ENCODE data around the gene GJB6.
"Not testable (repeated sequence)": the region's sequence is repeated elsewhere in the genome, so short reads cannot be mapped to it uniquely, and the experiment has no call there.

The GJB6 gene

GRCh38 chr13:20231839-20232555 is at the start of gene GJB6:
Gene GJB6 (minus strand): TSS chr13:20232319. CDS start chr13:20223480, 8,839 bp downstream.
- DNase-seq (ENCODE audit: low read depth), result no peak

GRCh38 chr13:20276901-20277300 is 44.8 kb upstream of the GJB6 start:
- DNase-seq (ENCODE audit: low read depth), result not testable (repeated sequence)

GRCh38 chr13:20274466-20274865 is 42.3 kb upstream of the GJB6 start:
- DNase-seq (ENCODE audit: low read depth), result no peak

- no peak for DNase-seq (ENCODE audit: low read depth)
Observed at GRCh38 chr13:20272588-20273171, 40.6 kb upstream of the GJB6 start.

- no peak for DNase-seq (ENCODE audit: low read depth)
Observed at GRCh38 chr13:20272104-20272503, 40.0 kb upstream of the GJB6 start.

GRCh38 chr13:20271441-20271840 is 39.3 kb upstream of the GJB6 start:
- DNase-seq (ENCODE audit: low read depth), result no peak

- no peak for DNase-seq (ENCODE audit: low read depth)
Observed at GRCh38 chr13:20270163-20270865, 38.2 kb upstream of the GJB6 start.

- no peak for DNase-seq (ENCODE audit: low read depth)
Observed at GRCh38 chr13:20264271-20265018, 32.3 kb upstream of the GJB6 start.

GRCh38 chr13:20263393-20264044 is 31.4 kb upstream of the GJB6 start:
- no peak for DNase-seq (ENCODE audit: low read depth)

- DNase-seq (ENCODE audit: low read depth), result no peak
Observed at GRCh38 chr13:20258963-20259288, 26.8 kb upstream of the GJB6 start.

- DNase-seq (ENCODE audit: low read depth), result no peak
Observed at GRCh38 chr13:20258208-20258962, 26.3 kb upstream of the GJB6 start.

GRCh38 chr13:20254076-20254475 is 22.0 kb upstream of the GJB6 start:
- no peak for DNase-seq (ENCODE audit: low read depth)

GRCh38 chr13:20249913-20250312 is 17.8 kb upstream of the GJB6 start:
- DNase-seq (ENCODE audit: low read depth), result no peak

- no peak for DNase-seq (ENCODE audit: low read depth)
Observed at GRCh38 chr13:20247963-20248362, 15.8 kb upstream of the GJB6 start.

GRCh38 chr13:20247403-20247802 is 15.3 kb upstream of the GJB6 start:
- no peak for DNase-seq (ENCODE audit: low read depth)

GRCh38 chr13:20241593-20241992 is 9.5 kb upstream of the GJB6 start:
- no peak for DNase-seq (ENCODE audit: low read depth)

GRCh38 chr13:20239748-20240147 is 7.6 kb upstream of the GJB6 start:
- no peak for DNase-seq (ENCODE audit: low read depth)

GRCh38 chr13:20232556-20233277 is 598 bp upstream of the GJB6 start:
- DNase-seq (ENCODE audit: low read depth), result no peak

GRCh38 chr13:20230913-20231838 is 943 bp downstream of the GJB6 start:
- no peak for DNase-seq (ENCODE audit: low read depth)

- DNase-seq (ENCODE audit: low read depth), result no peak
Observed at GRCh38 chr13:20227730-20228129, 4.4 kb downstream of the GJB6 start.

Data from T-helper 22 cell (primary cell).